Osteocyte (in vitro differentiated cells): ENCODE measurements around the gene BANF1. TPM values are rescaled to one million over a fixed set of nuclear protein-coding genes. Genes with fewer than 3 reads are reported as not detected.

Experiments
- DNase-seq: peaks from one replicate; pipeline ENCODE4 v3.0.0; 2021; ENCODE audit warnings: mixed read lengths; ENCODE audit not compliant: unreplicated experiment; ENCODE audit errors: extremely low spot score
- H3K27ac Mint-ChIP-seq: one replicate; pipeline ENCODE4 v1.8.0; 2021; ENCODE audit warnings: mild to moderate bottlenecking, mixed read lengths; ENCODE audit not compliant: unreplicated experiment
- H3K27me3 Mint-ChIP-seq: one replicate; pipeline ENCODE4 v1.8.0; 2021; ENCODE audit warnings: mixed read lengths; ENCODE audit not compliant: unreplicated experiment
- H3K36me3 Mint-ChIP-seq: one replicate; pipeline ENCODE4 v1.8.0; 2021; ENCODE audit warnings: mixed read lengths; ENCODE audit not compliant: unreplicated experiment
- H3K4me1 Mint-ChIP-seq: one replicate; pipeline ENCODE4 v1.8.0; 2021; ENCODE audit warnings: mixed read lengths; ENCODE audit not compliant: unreplicated experiment
- H3K4me3 Mint-ChIP-seq: one replicate; pipeline ENCODE4 v1.8.0; 2021; ENCODE audit warnings: mild to moderate bottlenecking, moderate library complexity, mixed read lengths; ENCODE audit not compliant: unreplicated experiment
- H3K9me3 Mint-ChIP-seq: one replicate; pipeline ENCODE4 v1.8.0; 2021; ENCODE audit warnings: mixed read lengths; ENCODE audit not compliant: unreplicated experiment
- total RNA-seq: library from RNA; stranded (reverse); gene quantifications from 2 replicates; pipeline ENCODE4 v1.2.1, GENCODE V29; 2021
- TF ChIP-seq, protein P1 (sequence below): fragments of 200-600 bp; sonication (generic); IDR thresholded peaks from 2 replicates; pipeline ENCODE4 v1.5.0; 2021; ENCODE audit warnings: antibody characterized with exemption, mild to moderate bottlenecking, moderate library complexity

Gene BANF1
- total RNA-seq, 1 donor from 2014 or later: 216 TPM

GRCh38 chr11:66042227-66042995, 40.1 kb downstream of the BANF1 start:
- no peaks in the 10 kb centered on the region for H3K27me3 Mint-ChIP-seq
- peaks cover 6% of the 10 kb centered on the region for H3K4me1 Mint-ChIP-seq
- no peak for DNase-seq

DNA sequence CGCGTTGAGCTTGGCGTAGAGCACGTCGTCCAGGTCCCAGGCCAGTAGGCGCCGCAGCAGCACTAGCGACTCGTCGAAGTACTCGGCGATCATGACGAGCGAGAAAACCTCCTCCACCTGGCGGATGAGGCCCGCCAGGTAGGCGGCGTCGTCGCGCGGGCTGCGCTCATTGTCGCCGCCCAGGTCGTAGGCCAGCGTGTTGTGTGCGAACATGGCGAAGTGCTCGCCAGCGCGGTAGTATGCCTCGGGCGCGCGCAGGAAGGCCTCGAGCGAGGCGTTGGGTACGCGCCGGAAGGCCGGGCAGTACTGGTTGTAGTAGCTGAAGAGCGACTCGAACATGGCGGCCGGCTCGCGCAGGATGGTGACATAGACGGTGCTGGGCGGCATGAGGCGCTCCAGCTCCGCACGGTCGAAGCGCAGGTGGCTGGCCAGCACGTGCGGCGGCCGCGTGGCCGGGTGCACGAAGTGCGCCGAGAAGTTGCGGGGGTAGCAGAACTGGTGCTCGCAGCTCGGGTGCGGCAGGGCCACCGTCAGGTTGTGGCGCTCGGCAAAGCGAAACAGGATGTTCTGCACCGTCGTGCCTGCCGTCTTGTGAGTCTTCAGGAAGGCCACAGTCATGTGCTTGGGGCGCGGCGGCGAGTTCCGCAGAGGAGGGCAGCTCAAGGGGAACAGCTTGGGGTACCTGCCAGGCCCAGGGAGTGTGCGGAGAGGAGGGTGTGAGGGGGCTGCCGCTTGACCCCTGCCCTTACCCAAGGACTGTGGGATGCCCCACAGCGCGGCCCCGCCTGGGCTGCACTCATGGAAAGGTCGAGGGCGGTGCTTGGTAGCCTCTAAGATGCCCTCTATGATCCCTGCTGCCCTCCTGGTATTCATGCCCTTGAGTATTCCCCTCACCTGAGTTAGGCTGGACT, 40.9 kb downstream of the BANF1 start:
- TF ChIP-seq, protein P1, sequence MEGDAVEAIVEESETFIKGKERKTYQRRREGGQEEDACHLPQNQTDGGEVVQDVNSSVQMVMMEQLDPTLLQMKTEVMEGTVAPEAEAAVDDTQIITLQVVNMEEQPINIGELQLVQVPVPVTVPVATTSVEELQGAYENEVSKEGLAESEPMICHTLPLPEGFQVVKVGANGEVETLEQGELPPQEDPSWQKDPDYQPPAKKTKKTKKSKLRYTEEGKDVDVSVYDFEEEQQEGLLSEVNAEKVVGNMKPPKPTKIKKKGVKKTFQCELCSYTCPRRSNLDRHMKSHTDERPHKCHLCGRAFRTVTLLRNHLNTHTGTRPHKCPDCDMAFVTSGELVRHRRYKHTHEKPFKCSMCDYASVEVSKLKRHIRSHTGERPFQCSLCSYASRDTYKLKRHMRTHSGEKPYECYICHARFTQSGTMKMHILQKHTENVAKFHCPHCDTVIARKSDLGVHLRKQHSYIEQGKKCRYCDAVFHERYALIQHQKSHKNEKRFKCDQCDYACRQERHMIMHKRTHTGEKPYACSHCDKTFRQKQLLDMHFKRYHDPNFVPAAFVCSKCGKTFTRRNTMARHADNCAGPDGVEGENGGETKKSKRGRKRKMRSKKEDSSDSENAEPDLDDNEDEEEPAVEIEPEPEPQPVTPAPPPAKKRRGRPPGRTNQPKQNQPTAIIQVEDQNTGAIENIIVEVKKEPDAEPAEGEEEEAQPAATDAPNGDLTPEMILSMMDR: no peak
- Mint-ChIP-seq H3K36me3 (no peaks in the 10 kb centered on the region), H3K4me1 (peaks cover 13% of the 10 kb centered on the region), H3K4me3 (no peak overlapping the region), H3K27ac (no peak overlapping the region), H3K27me3 (no peaks in the 10 kb centered on the region), H3K9me3 (no peaks in the 10 kb centered on the region)
- no peak for DNase-seq

More at GRCh38 chr11:66042227-66042995, 40.1 kb downstream of the BANF1 start:
- Mint-ChIP-seq H3K4me3 (no peak overlapping the region), H3K27ac (no peak overlapping the region), H3K36me3 (no peaks in the 10 kb centered on the region), H3K9me3 (no peaks in the 10 kb centered on the region)
- TF ChIP-seq, protein P1: no peak

DNA sequence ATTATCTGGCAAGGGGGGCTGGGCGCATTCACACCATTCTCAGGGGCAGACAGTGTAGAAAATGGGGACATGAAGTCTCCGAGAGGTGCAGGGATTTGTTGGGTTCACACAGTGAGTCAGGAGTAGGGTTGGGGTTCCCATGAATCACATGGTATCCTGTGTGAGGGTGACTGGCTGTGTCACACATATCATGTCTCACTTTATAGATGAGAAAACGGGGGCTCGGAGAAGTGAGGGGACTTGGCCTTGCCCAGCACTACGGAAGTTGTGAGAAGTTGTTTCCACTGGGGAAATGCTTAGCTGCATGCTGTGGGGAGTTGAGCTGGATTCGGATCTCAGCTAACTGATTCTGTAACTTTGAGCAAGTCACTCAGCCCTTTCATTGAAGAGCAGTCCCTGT, 42.5 kb downstream of the BANF1 start:
- no peak overlapping the region for H3K27ac Mint-ChIP-seq
- H3K36me3 Mint-ChIP-seq: no peaks in the 10 kb centered on the region
- no peaks in the 10 kb centered on the region for H3K9me3 Mint-ChIP-seq
- DNase-seq: no peak
- H3K4me1 Mint-ChIP-seq: peaks cover 23% of the 10 kb centered on the region
- H3K27me3 Mint-ChIP-seq: no peaks in the 10 kb centered on the region
- no peak overlapping the region for H3K4me3 Mint-ChIP-seq
- TF ChIP-seq, protein P1: no peak

GRCh38 chr11:66045177-66045639, 42.9 kb downstream of the BANF1 start:
- no peak overlapping the region for H3K4me3 Mint-ChIP-seq
- TF ChIP-seq, protein P1: peak; percentile 91
- DNase-seq: peak; percentile 92
- H3K4me1 Mint-ChIP-seq: peaks cover 23% of the 10 kb centered on the region
- H3K27me3 Mint-ChIP-seq: no peaks in the 10 kb centered on the region
- no peaks in the 10 kb centered on the region for H3K36me3 Mint-ChIP-seq
- H3K9me3 Mint-ChIP-seq: no peaks in the 10 kb centered on the region
- H3K27ac Mint-ChIP-seq: no peak overlapping the region

DNA sequence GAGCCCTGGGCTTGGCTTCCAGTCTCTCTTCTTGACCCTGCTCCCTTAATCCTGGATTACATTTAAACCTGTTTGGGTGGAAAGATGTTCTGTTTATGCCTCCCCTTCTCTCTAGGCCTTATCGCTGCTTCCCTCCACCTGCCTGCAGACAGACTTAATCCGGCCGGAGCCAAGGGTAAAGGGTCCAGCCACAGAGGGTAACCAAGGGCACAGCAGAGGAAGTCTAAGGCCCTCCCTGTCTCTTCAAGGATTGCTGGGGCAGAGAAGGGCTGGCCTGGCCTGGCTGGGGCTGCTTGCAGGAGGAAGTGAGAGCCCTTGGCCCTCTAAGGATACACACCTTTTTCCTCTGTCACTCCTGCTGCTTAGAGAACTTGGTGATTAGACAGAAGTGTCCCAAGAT, 44.6 kb downstream of the BANF1 start:
- peaks cover 34% of the 10 kb centered on the region for H3K4me1 Mint-ChIP-seq
- H3K9me3 Mint-ChIP-seq: no peaks in the 10 kb centered on the region
- H3K4me3 Mint-ChIP-seq: no peak overlapping the region
- no peaks in the 10 kb centered on the region for H3K36me3 Mint-ChIP-seq
- H3K27ac Mint-ChIP-seq: no peak overlapping the region
- no peak for DNase-seq
- TF ChIP-seq, protein P1: no peak
- H3K27me3 Mint-ChIP-seq: no peaks in the 10 kb centered on the region
